Measurements from ENCODE around the gene CREB3L1.

The CREB3L1 gene, protein sequence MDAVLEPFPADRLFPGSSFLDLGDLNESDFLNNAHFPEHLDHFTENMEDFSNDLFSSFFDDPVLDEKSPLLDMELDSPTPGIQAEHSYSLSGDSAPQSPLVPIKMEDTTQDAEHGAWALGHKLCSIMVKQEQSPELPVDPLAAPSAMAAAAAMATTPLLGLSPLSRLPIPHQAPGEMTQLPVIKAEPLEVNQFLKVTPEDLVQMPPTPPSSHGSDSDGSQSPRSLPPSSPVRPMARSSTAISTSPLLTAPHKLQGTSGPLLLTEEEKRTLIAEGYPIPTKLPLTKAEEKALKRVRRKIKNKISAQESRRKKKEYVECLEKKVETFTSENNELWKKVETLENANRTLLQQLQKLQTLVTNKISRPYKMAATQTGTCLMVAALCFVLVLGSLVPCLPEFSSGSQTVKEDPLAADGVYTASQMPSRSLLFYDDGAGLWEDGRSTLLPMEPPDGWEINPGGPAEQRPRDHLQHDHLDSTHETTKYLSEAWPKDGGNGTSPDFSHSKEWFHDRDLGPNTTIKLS

DNA sequence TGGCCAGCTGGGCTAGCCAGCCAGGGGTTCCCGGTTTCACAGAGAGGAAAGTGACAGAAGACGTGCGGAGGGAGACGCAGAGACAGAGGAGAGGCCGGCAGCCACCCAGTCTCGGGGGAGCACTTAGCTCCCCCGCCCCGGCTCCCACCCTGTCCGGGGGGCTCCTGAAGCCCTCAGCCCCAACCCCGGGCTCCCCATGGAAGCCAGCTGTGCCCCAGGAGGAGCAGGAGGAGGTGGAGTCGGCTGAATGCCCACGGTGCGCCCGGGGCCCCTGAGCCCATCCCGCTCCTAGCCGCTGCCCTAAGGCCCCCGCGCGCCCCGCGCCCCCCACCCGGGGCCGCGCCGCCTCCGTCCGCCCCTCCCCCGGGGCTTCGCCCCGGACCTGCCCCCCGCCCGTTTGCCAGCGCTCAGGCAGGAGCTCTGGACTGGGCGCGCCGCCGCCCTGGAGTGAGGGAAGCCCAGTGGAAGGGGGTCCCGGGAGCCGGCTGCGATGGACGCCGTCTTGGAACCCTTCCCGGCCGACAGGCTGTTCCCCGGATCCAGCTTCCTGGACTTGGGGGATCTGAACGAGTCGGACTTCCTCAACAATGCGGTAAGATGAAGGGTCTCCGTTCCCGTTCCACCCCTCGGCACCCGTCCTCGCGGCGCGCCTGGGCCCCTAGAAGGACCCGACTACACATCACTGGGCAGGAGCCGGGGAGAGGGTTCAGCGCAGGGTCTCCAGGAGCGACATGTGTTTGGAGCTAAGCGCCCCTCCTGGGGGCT lies at the start of gene CREB3L1:
CREB3L1 (plus strand) TSS at position 41 of the 765 bp plus-strand sequence; CDS start at position 491, 450 bp downstream.
- DNase-seq (ENCODE audit: low read depth in 2 of 2) = no peak

DNA sequence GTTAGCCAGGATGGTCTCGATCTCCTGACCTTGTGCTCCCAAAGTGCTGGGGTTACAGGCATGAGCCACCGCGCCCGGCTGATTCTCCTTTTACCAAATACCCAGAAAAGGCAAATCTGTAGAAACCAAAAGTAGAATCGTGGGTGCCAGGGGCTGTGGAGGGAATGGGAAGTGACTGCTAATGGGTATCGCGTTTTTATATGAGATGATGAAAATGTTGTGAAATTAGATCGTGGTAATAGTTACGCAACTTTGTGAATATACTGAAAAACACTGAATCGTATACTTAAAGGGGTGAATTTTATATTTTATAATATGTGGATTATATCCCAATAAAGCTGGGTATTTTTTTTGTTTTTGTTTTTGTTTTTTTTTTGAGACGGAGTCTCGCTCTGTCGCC lies 48.2 kb upstream of the CREB3L1 start:
- no peak for DNase-seq (ENCODE audit: low read depth in 2 of 2)

DNA sequence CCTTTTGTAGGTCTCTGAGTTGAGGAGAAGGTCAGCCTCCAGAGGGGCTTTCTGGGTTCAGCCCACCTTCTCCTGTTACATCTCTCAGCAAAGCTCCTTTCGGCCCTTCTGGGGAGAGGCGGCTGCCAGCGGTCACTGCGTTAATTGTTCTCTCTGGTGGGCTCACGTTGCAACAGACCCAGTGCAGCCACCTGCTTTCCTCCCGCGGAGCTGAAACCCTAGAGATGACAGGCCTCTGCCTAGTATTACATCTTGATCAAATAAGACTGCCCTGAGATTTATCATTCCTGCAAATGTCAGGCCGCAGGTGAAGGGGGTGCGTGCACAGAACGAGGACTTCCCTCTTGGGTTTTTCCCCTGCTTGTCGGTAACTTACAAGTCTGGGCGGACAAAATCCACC lies 43.2 kb upstream of the CREB3L1 start:
- no peak for DNase-seq (ENCODE audit: low read depth in 2 of 2)

DNA sequence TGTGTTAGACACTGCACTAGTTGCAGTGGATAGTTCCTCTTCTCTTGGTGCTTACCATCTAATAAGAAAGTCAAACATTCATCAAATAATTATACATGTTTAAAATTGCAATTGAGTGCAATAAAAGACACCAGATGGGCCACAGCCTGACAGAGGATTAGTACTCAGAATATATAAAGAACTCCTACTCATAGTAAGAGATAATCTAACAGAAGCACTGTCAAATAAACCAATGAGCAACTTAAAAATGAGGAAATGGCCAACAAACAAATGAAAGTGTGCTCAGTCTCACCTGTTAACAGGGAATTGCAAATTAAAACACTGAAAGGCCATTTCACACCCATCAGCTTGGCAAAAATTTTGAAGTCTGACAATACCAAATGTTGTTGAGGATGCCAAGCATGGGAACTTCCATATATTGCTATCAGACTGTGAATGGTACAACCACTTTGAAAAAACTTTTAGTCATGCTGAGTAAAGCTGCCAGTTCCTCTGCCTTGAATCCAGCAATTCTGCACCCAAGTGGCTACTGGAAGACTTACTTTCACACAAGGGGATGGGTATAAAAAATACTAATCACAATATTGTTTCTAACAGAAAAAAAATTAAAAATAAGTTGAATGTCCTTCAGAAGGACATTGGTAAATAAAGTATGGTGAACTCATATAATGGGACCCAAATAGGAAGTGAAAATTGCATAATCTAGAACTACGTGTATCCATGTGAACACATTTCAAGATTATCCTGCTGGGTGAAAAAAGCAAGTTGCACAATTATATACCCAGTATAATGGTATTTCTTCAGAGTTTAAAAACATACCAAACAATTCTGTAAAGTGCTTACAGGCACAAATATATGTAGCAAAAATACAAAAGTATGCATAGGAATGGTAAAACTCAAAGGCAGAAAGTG lies 41.4 kb upstream of the CREB3L1 start:
- no peak for DNase-seq (ENCODE audit: low read depth in 2 of 2)

DNA sequence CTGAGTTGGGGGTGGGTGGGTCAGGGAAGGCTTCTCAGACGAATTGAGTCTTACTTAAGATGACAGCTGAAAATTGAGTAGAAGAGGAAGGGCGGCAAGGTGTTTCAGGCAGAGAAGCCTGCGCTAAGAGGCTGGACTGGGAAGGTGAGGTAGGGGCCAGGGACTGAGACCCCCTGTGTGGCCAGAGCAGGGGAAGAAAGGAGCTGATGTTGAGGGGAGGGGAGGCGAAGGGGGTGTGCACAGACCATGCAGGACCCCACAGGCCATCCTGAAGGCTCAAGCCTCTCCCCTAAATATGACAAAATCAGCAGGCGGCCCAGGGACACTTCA lies 40.6 kb upstream of the CREB3L1 start:
- no peak for DNase-seq (ENCODE audit: low read depth in 2 of 2)

DNA sequence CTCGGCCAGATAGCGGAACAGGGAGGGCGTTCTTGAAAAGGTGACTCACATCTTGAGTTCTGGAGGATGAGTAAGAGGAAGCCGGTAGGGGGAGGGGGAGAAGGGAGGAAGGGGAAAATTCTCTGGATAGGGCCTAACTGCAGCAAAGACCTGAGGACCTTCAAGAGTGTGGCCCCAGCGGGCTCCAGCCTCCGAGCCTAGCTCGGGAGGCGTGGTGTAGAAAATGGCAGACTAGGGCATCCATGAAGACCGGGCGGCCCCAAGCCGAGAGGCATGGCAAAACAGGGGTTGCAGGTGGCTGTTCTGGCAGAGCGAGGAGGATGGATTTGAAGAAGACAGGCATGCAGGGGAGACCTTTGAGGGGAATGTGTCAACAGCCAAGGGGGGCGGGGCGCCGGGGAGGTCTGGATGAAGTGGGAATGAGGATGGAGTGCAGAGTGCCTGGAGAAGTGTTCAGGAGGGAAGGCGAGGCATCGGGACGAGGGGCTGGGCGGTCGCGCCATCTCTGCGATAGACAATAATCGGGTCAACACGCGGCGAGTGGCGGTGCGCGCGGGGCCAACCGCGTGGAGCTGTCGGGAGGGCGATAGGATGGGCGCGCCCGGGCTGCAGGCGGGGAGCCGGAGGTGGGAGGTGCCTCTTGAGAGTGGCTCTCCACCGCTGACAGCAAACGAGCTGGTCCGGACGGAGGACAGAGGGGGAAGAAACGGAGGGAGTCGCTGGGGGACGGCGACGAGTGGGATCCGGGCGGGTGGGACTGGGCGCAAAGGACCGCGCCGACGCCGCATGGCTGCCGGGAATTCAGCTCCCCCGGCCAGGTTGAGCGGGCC lies 40.0 kb upstream of the CREB3L1 start:
- DNase-seq (ENCODE audit: low read depth in 2 of 2) = peak; percentile 30

DNA sequence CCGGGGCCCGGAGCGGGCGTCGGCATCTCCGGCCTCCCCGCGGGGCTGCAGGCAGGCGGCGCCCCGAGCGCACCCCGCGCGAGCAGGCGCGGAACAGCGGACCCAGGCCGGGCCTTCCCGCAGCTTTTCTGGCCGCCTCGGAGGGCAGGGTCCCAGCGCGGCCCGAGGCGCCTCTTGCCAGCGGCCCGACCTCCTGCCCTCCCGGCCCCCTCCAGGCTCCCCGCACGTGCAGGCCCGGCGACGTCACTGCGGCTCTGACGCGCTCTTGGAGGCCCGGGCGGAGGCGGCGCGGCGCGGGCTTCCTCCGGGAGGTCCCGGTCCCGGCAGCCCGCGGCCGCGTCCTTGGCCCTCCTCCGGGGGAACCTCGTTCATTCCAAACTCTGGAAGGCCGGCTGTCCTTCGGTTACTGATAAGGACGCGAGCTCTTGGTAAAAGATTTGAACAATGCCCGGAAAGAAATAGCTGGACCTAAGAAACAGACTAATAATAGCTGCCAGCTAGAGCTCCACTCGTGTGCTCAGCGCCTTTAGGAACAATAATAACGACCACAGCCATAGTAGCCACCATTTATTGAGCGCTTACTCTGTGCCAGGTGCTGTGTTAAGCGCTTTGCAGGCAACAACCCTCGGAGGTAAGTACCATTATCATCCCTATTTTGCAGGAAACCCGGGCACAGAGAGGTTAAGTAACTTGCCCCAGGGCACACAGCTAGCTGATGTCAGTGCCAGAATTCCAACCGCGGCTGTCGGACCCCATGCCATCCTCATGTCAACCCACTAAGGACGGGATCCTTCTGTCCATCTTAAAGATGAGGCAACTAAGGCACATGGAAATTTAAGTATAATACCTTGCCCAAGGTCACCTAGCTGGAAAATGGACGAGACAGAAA lies 39.1 kb upstream of the CREB3L1 start:
- DNase-seq (ENCODE audit: low read depth in 2 of 2) = peak; percentile 16 to 43

DNA sequence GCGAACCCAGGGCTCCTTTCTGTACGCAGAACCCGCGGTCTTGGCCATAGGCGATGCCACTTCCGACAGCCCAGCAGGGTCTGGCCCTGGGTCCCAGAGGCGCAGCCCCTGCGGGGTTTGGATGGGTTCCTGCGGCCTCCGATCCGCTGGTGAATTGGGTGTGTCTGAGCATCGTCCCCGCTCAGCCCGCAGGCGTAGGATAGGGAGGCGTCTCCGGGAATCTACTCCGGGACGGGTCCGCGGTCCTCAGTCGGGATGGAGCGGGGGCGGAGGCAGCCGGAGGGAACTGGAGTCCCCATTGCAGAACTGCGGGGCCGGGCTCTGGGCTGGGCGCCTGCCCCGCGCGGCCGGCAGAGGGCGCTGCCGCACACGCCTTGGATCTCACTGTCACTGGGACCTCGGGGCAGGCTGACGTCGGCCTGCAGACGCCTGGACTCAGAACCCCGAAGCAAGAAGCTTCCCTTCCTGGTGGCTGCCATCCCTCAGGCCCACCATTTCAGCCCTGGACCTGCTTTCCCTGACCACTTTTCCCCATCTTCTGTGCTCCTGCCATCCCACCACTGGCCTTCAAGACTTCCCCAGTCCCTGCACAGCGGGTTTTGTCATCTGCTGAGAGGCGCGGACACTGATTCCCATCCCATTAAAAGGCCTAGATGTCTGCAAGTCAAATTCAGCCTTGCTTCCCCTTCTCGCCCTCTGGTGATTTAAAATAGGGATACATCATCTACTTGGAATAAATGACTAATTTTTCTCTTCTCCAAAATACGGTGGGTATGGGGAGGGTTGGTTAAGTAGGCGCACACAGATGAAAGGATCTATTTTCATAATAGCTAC lies 38.3 kb upstream of the CREB3L1 start:
- peak; percentile 49 to 54 for DNase-seq (ENCODE audit: low read depth in 2 of 2)

DNA sequence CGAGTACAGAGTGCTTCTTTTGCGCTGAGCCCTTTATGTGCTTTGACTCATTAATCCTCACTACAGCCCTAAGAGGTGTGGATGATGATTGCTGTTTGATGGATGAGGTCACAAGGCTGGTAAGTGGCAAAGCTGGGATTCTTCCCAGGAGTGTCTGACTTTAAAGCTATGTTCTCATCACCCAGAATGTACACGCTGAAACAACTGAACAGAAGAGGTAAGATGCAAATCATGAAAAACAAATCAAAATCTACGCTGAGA lies 37.7 kb upstream of the CREB3L1 start:
- DNase-seq (ENCODE audit: low read depth in 2 of 2) = no peak

DNA sequence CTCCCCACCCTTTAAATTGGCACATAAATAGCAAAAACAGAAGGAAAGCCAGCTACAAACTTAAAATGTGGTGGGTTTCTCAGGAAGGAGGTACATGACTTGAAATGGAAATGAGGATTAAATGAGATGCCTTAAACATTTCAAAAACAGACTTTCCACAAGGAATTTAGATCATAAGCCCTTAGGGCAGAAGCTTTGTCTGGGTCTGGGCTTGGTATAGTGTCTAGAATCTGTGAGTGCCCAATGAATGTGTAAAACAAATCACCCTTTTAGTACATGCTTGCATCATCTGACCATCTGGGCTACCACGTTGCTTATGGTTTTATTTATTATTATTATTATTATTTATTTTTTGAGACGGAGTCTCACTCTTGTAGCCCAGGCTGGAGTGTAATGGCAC lies 37.1 kb upstream of the CREB3L1 start:
- no peak for DNase-seq (ENCODE audit: low read depth in 2 of 2)

DNA sequence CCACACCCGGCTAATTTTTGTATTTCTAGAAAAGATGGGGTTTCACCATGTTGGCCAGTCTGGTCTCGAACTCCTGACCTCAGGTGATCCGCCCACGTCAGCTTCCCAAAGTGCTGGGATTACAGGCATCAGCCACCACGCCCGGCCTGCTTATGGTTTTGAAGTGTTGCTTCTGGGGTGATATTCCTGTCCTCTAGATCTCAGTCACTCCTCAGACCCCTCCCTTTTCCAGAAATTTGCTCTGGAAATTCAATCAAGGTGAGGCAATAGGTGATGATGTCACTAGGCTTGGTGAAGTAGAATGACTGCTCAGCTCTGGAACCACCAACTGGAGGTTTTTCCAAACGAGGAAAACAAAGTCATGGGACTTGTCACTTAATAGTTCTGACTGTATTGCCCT lies 36.6 kb upstream of the CREB3L1 start:
- DNase-seq (ENCODE audit: low read depth in 2 of 2) = no peak

DNA sequence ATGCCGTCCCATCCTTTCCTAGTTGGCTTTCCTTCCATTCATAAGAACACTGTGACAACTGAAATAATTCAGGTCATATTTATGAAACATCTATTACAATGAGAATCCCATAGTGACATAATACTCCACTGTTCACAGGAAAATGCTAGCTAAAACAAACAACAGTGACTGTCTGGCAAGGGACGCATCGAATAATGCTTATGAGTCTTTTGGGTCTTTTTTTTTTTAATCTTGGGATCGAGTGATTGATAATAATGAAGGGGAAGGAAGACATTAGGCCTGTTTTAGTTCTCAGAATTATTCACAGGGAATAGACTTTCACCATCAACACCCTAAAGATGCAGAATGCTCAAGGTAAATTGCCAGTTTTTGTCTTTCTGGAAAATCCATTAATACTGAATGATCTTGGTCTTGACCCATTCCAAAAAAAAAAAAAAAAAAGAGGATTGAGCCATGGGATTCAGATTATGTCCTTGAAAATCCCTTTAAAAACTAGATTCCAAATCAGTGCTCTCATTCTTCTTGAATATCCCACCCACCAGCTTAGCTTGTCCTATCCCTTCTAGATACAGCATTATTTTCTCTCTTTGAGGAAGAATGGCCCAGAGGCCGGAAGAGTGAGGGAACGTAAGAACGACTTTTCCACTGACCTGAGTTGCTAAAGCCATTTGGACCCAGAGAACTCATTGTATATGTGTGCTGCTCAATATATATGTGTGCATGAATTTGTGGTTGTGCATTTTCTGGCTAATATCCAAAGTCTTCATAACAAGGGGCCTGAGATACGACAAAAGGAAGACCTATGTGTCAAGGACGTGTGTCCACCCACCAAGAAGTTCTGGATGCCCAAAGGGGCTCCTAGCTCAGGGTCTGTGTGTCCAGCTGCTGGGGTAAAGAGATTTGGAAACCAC lies 35.2 kb upstream of the CREB3L1 start:
- DNase-seq (ENCODE audit: low read depth in 2 of 2) = no peak

DNA sequence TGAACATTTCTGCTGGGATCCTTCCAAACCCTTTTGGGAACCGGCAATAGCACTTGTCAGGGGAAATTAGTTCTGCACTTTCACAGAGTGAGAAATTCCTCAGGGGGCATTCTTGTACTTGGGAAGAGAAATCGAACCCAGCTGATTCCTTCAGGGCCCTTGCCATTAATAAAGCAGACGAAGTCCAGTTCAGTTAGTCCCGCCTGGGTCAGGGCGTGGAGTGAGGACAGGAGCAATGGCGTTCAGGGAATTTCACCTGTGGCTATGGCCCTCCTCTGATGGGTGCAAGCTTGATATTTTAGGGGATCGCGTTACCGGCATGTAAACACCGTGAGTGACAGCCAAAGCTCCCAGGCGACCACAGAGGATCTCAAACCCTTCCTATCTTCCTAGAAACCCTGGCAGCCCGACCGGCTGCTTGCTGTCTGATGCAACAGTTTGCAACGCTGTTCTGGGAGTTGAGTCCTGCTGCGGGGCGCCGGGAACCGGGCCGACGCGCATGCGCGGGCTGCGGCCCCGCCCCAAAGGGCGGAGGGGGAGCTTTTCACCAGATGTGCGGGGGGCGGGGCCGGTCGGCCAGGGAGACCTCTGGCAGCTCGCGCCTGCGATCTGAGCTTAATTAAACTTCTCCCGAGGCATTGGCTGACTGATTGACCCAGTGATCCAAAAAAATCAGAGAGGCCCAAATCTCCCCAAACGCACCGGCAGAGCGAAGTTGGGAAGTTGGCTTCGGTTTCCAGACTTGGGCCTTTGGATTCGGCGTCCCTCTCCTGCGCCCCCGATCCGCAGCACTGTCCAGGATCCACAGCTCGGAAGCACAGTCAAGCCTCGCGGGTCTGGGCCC lies 34.3 kb upstream of the CREB3L1 start:
- DNase-seq (ENCODE audit: low read depth in 2 of 2) = peak; percentile 71 to 78

DNA sequence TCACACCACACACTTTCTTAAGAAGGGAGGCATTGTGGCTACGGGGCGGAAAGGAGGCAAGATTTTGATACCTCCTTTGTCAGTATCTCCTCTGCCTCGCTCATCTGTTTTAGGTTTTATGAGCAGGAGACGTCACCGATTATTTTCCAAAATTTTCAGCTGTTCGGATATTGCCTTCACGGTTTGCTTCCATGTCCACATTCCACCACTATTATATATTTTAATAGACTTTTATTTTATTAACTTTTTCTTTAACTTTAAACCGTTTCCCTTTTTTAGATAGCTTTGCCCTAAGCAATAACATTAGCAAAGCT lies 33.7 kb upstream of the CREB3L1 start:
- DNase-seq (ENCODE audit: low read depth in 2 of 2) = no peak

DNA sequence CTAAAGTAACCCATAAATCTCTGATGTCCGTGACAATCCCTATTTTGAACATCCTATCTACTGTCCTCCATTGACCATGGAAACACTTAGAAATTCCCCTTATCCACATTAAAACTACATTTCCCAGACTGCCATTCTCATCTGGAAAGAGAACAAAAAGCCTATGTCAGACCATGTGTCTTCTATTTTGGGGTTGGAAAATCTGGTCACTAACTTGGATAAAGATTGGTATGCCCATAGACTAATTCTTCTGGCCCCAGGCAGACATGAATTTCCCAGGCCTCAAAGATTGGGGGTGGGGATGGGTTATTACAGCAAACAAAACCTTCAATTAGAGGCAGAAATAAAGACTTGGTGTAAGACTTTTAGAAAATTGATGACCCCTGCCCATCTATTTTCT lies 30.9 kb upstream of the CREB3L1 start:
- no peak for DNase-seq (ENCODE audit: low read depth in 2 of 2)

DNA sequence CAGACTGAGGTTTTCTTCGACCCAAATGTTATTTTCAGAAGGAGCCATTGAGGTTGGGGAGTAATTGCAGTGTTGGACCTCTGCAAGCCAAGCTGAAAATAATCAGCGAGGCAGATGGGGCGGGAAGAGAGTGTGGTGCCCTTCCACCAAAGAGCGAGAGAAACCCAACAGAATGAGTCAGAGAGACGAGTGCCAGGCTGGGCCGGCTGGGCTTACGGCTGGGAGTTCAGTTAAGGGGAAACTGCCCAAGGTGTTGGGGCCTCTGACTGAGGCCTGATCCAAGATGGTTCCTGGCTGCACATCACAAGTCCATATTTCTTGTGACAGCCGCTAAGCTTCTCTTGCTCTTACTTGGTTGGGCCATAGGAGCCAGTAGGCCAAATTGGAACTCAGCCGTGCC lies 30.4 kb upstream of the CREB3L1 start:
- no peak for DNase-seq (ENCODE audit: low read depth in 2 of 2)

DNA sequence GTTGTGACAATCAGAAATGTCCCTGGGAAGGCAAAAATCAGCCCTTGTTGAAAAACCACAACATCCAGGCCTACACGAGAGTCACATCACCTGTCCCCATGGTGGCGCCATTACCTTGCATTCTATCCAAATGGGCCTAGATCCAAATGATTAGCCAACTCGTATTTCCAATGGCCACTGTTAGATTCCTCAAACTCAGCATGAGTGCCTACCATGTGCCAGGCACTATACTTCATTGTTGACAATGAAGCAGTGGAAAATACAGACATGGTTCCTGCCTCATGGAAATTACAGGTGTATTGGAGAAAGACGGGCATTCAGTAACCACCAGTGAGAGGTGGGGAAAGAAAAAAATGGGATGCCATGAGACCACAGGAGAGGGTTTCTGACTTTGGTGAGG lies 29.8 kb upstream of the CREB3L1 start:
- DNase-seq (ENCODE audit: low read depth in 2 of 2) = no peak

Data from stimulated activated CD8-positive, alpha-beta memory T cell treated with anti-CD3 and anti-CD28 coated beads, Interleukin-15, amount 100 ng/mL, for 4 hours (primary cell).